H9 (cell line): Measurements from ENCODE around the gene CDCA3. TPM values are rescaled to one million over a fixed set of nuclear protein-coding genes. Genes with fewer than 3 reads are reported as not detected.
A peak's percentile ranks its signal among the peaks of the same experiment; 100 is the strongest.

Experiments used
- DNase-seq: peaks from one replicate; pipeline ENCODE4 v3.0.0-alpha.2; 2017
- H2AFZ ChIP-seq: one replicate; pipeline ENCODE4 v1.6.1; 2013; ENCODE audit warnings: mild to moderate bottlenecking, low read length, control low read depth, moderate library complexity
- H2AK5ac ChIP-seq: 2 replicates; pipeline ENCODE4 v1.6.1; 2013; ENCODE audit warnings: low read length, control low read depth, mixed read lengths; ENCODE audit not compliant: insufficient read length
- H2BK120ac ChIP-seq: one replicate; pipeline ENCODE4 v1.6.1; 2013; ENCODE audit warnings: low read depth, mild to moderate bottlenecking, low read length, control low read depth, inconsistent platforms; ENCODE audit not compliant: poor library complexity, severe bottlenecking
- H2BK12ac ChIP-seq: 2 replicates; pipeline ENCODE4 v1.6.1; 2013; ENCODE audit warnings: low read length, control low read depth, mixed read lengths, low read depth; ENCODE audit not compliant: insufficient read length
- H2BK15ac ChIP-seq: 2 replicates; pipeline ENCODE4 v1.6.1; 2013; ENCODE audit warnings: low read depth, low read length, control low read depth
- H2BK20ac ChIP-seq: one replicate; pipeline ENCODE4 v1.6.1; 2013; ENCODE audit warnings: low read depth, mild to moderate bottlenecking, low read length, control low read depth, inconsistent platforms; ENCODE audit not compliant: poor library complexity, severe bottlenecking
- H2BK5ac ChIP-seq: 2 replicates; pipeline ENCODE4 v1.6.1; 2013; ENCODE audit warnings: low read length, control low read depth, mixed read lengths; ENCODE audit not compliant: insufficient read length
- H3K14ac ChIP-seq: 2 replicates; pipeline ENCODE4 v1.6.1; 2013; ENCODE audit warnings: low read length, control low read depth; ENCODE audit not compliant: insufficient read depth
- H3K18ac ChIP-seq: 2 replicates; pipeline ENCODE4 v1.6.1; 2013; ENCODE audit warnings: low read depth, mild to moderate bottlenecking, mixed read lengths, low read length, control low read depth; ENCODE audit not compliant: insufficient read length
- H3K23ac ChIP-seq: 2 replicates; pipeline ENCODE4 v1.6.1; 2013; ENCODE audit warnings: low read length, control low read depth, mixed read lengths, low read depth; ENCODE audit not compliant: insufficient read length
- H3K23me2 ChIP-seq: 2 replicates; pipeline ENCODE4 v1.6.1; 2013; ENCODE audit warnings: low read depth, mild to moderate bottlenecking, mixed read lengths, low read length, control low read depth; ENCODE audit not compliant: insufficient read length, poor library complexity, severe bottlenecking
- H3K27ac ChIP-seq: 2 replicates; pipeline ENCODE4 v1.5.1; 2013; ENCODE audit warnings: low read length, control low read depth, mixed read lengths, low read depth; ENCODE audit not compliant: insufficient read length
- H3K27me3 ChIP-seq: 2 replicates; pipeline ENCODE4 v1.6.1; 2013; ENCODE audit warnings: low read length, control low read depth, inconsistent platforms; ENCODE audit not compliant: insufficient read depth
- H3K4ac ChIP-seq: 2 replicates; pipeline ENCODE4 v1.6.1; 2013; ENCODE audit warnings: low read depth, mild to moderate bottlenecking, control low read depth, inconsistent platforms, low read length, moderate library complexity
- H3K4me1 ChIP-seq: 2 replicates; pipeline ENCODE4 v1.6.1; 2013; ENCODE audit warnings: low read length, control low read depth, inconsistent platforms; ENCODE audit not compliant: insufficient read depth
- H3K4me2 ChIP-seq: 2 replicates; pipeline ENCODE4 v1.6.1; 2013; ENCODE audit warnings: low read length, control low read depth, mixed read lengths; ENCODE audit not compliant: insufficient read length, insufficient read depth
- H3K56ac ChIP-seq: 2 replicates; pipeline ENCODE4 v1.6.1; 2013; ENCODE audit warnings: low read depth, mild to moderate bottlenecking, mixed read lengths, low read length, control low read depth; ENCODE audit not compliant: insufficient read length
- H3K79me1 ChIP-seq: 2 replicates; pipeline ENCODE4 v1.6.1; 2013; ENCODE audit warnings: low read depth, mild to moderate bottlenecking, moderate library complexity, low read length, control low read depth, inconsistent platforms; ENCODE audit not compliant: insufficient read depth, poor library complexity, severe bottlenecking
- H3K79me2 ChIP-seq: 2 replicates; pipeline ENCODE4 v1.6.1; 2013; ENCODE audit warnings: low read length, control low read depth, inconsistent platforms; ENCODE audit not compliant: insufficient read depth
- H3K9ac ChIP-seq: 2 replicates; pipeline ENCODE4 v1.6.1; 2013; ENCODE audit warnings: low read length, control low read depth, mixed read lengths; ENCODE audit not compliant: insufficient read length; ENCODE audit errors: extremely low read depth
- H3K9me3 ChIP-seq: one replicate; pipeline ENCODE4 v1.6.1; 2013; ENCODE audit warnings: low read depth, low read length, inconsistent platforms; ENCODE audit not compliant: control insufficient read depth
- H3T11ph ChIP-seq: one replicate; pipeline ENCODE4 v1.6.1; 2013; ENCODE audit warnings: mild to moderate bottlenecking, low read length, control low read depth, inconsistent platforms
- H4K20me1 ChIP-seq: one replicate; pipeline ENCODE4 v1.6.1; 2013; ENCODE audit not compliant: control insufficient read depth, insufficient read length, insufficient read depth
- H4K5ac ChIP-seq: 2 replicates; pipeline ENCODE4 v1.6.1; 2013; ENCODE audit warnings: low read depth, mild to moderate bottlenecking, mixed read lengths, low read length, control low read depth; ENCODE audit not compliant: insufficient read length
- H4K8ac ChIP-seq: replicated peaks from 2 replicates; pipeline ENCODE4 v1.6.1; 2013; ENCODE audit warnings: low read length, control low read depth, mixed read lengths, low read depth; ENCODE audit not compliant: insufficient read length
- H4K91ac ChIP-seq: 2 replicates; pipeline ENCODE4 v1.6.1; 2013; ENCODE audit warnings: low read depth, mild to moderate bottlenecking, moderate library complexity, mixed read lengths, low read length, control low read depth; ENCODE audit not compliant: insufficient read length
- H3K27ac Mint-ChIP-seq, 3 experiments: 2 replicates in 2 of 3; 3 replicates in 1 of 3; pipeline ENCODE4 v1.8.0; 2020 to 2021; ENCODE audit warnings: mixed read lengths in 3 of 3, mild to moderate bottlenecking in 1 of 3, moderate library complexity in 1 of 3
- H3K27me3 Mint-ChIP-seq: 2 replicates; pipeline ENCODE4 v1.8.0; 2021; ENCODE audit warnings: low read depth, mild to moderate bottlenecking, moderate library complexity, mixed read lengths
- H3K36me3 Mint-ChIP-seq, 3 experiments: 2 replicates in 2 of 3; 3 replicates in 1 of 3; pipeline ENCODE4 v1.8.0; 2020 to 2021; ENCODE audit warnings: low read depth in 3 of 3, mixed read lengths in 3 of 3; ENCODE audit not compliant: insufficient read depth in 1 of 3
- H3K4me1 Mint-ChIP-seq, 2 experiments: 2 replicates each; pipeline ENCODE4 v1.8.0; 2020; ENCODE audit warnings: mixed read lengths in 2 of 2
- H3K4me3 Mint-ChIP-seq, 2 experiments: 2 replicates in 1 of 2; 3 replicates in 1 of 2; pipeline ENCODE4 v1.8.0; 2020 to 2021; ENCODE audit warnings: mild to moderate bottlenecking in 2 of 2, mixed read lengths in 2 of 2, moderate library complexity in 1 of 2
- H3K9me3 Mint-ChIP-seq, 2 experiments: 2 replicates in 1 of 2; 3 replicates in 1 of 2; pipeline ENCODE4 v1.8.0; 2020; ENCODE audit warnings: mild to moderate bottlenecking in 2 of 2, mixed read lengths in 2 of 2, moderate library complexity in 1 of 2
- CTCF ChIP-seq: fragments of 200-600 bp; sonication (generic); conservative IDR thresholded peaks from 3 replicates; pipeline ENCODE4 v1.8.0; 2021; ENCODE audit warnings: antibody characterized with exemption, mild to moderate bottlenecking
- WGBS: extraction: QIAGEN DNeasy Blood & Tissue Kit; methylation state at CpG from one replicate; pipeline ENCODE4 v1.1.7; 2013; ENCODE audit warnings: missing lambda C conversion rate, low lambda C conversion rate, mixed read lengths; ENCODE audit not compliant: insufficient read length; ENCODE audit errors: extremely low coverage; 5-methylcytosine and 5-hydroxymethylcytosine counted together
- total RNA-seq: library from RNA; stranded (reverse); gene quantifications from 2 replicates; pipeline ENCODE4 v1.2.1, GENCODE V29; 2021

CDCA3 gene
- total RNA-seq, 1 experiment from 2014 or later: 45.1 TPM

GRCh38 chr12:6819106-6820030 lies 31.7 kb downstream of the CDCA3 start:
- Histone ChIP-seq H3T11ph (no peak overlapping the region), H3K4me1 (peaks cover 7% of the 10 kb centered on the region; the same call in 1 of the 2 replicates), H2BK5ac (no peak overlapping the region), H2AK5ac (no peak overlapping the region), H3K14ac (no peak overlapping the region), H2BK20ac (no peak overlapping the region), H2AFZ (no peak overlapping the region), H3K4ac (no peak overlapping the region), H2BK12ac (no peak overlapping the region), H4K5ac (no peak overlapping the region), H3K79me1 (no peaks in the 10 kb centered on the region), H3K9me3 (no peaks in the 10 kb centered on the region), H3K18ac (no peak overlapping the region), H3K23me2 (peaks cover 8% of the 10 kb centered on the region), H3K27ac (no peak overlapping the region), H3K79me2 (no peaks in the 10 kb centered on the region), H3K9ac (no peak overlapping the region), H4K8ac (no peak overlapping the region), H2BK15ac (no peak overlapping the region), H3K23ac (no peak overlapping the region), H3K56ac (no peak overlapping the region), H4K20me1 (peaks cover 2% of the 10 kb centered on the region), H2BK120ac (no peak overlapping the region), H3K27me3 (peaks cover 4% of the 10 kb centered on the region; the same call in 1 of the 2 replicates), H4K91ac (no peak overlapping the region), H3K4me2 (no peak overlapping the region)
- H3K27ac Mint-ChIP-seq: peak overlapping the region in 1 of 3 experiments; percentile 38; a peak in 1 of 7 replicates
- H3K9me3 Mint-ChIP-seq: peaks cover 0 to 2% of the 10 kb centered on the region in 2 experiments; a peak in 1 of 5 replicates
- peaks cover 53 to 56% of the 10 kb centered on the region in 2 experiments for H3K4me1 Mint-ChIP-seq
- no peak for TF ChIP-seq CTCF
- peak overlapping the region in 1 of 2 experiments; percentile 61; a peak in 3 of 5 replicates for H3K4me3 Mint-ChIP-seq
- no peak for DNase-seq
- no CpG with 5 or more reads among the region's 13 CpGs for WGBS
- peaks cover 67% of the 10 kb centered on the region for H3K27me3 Mint-ChIP-seq
- H3K36me3 Mint-ChIP-seq: peaks cover 2 to 6% (median 4%) of the 10 kb centered on the region in 3 experiments; a peak in 3 of 7 replicates
